SIG-M5 treated with dmso at 0.1 percent for 504 hours (cell line): ENCODE results near the gene SESN1.
A peak's percentile ranks its signal among the peaks of the same experiment; 100 is the strongest.
"Not testable (repeated sequence)": the region's sequence is repeated elsewhere in the genome, so short reads cannot be mapped to it uniquely, and the experiment has no call there.

ENCODE experiments used
- DNase-seq: peaks from one replicate; lab custom pipeline; 2025; ENCODE audit not compliant: unreplicated experiment; lab: John Stamatoyannopoulos, UW

Gene SESN1

DNA sequence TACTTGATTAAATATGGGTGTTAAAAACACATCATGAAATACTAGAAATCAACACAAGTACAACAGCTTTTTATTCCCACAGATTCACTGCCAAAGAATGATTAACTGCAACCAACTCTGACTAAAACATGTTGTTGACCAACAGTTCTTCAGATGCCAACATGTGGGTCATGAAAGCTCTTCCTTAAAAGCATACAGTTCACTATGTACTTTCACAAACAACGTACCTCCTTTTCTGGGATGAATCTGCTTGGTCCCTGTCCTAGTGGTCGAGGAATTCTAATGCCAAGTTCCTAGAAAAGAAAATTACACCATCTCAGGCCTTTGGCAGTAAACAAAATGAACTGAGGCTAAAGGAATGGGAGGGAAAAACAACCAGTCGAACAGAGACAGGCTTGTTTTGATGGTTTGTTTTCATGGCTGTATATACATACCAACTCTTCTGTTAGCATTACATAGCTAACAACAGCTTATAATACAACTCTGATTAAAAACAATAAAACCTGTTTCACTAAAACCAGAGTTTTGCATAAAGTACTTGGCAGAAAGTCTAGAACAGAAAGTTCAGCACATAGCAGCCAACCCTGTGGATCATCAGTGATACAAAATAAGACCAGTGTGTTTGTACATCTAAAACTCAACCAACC lies 92.5 kb downstream of the SESN1 start:
- no peak for DNase-seq

GRCh38 chr6:109001291-109001894 lies 93.3 kb downstream of the SESN1 start:
- DNase-seq = no peak

DNA sequence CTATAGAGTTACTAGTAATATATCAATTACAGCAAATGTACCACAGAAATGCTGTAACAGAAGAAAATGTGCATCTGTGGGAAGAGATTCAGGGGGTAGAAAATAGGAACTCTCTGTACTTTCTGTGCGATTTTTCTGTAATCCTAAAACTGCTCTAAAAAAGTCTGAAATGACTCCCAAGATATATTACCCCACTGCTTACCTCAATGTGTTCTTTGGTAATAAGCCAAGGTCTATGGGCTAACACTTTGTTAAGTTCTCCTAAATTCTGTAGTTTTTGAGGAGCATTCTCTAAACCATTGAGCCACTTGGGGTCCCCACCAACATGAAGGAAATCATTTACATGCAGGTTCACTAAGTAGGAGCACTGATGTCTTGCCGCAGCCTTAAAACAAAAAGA lies 94.4 kb downstream of the SESN1 start:
- DNase-seq = no peak

GRCh38 chr6:108999428-108999827 lies 95.2 kb downstream of the SESN1 start:
- DNase-seq = no peak

GRCh38 chr6:108998485-108998884 lies 96.2 kb downstream of the SESN1 start:
- DNase-seq = no peak

- DNase-seq = no peak
Observed at GRCh38 chr6:108996208-108996607, 98.4 kb downstream of the SESN1 start.

- DNase-seq = peak; percentile 31
Observed at GRCh38 chr6:108995296-108995695, 99.3 kb downstream of the SESN1 start.

DNA sequence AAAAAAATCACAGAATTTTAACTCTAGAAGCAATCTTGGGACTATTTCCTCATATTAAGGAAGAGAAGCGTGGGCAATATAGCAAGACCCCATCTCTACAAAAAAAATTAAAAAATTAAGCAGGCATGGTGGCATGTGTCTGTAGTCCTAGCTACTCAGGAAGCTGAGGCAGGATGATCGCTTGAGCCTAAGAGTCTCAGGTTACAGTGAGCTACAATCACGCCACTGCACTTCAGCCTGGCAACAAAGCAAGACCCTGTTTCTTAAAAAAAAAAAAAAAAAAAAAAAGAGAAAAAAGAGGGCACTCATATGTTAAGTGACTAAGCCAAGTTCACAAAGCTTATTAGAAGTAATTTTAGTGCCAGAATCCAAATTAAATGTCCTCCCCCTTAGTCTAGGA lies 100.8 kb downstream of the SESN1 start:
- DNase-seq = no peak

DNA sequence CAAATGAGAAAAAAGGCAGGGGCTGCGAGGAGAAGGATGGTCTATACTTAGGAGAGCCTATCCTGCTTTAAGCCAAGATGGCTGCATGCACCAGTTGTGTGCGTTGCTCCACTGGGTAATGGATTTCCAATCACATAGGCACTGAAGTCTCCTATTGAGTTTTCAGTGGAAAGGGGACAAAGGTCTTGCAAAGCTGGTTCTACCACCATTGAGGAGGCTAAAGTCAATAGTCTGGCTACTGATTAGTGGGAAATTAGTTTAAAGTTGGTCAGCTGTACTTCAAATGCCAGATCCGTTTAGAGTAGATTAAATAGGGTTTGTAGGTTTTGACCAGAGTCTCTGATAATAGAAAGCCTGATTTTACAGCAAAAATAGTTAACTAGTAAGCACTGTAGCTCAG lies 104.9 kb downstream of the SESN1 start:
- DNase-seq = no peak

- no peak for DNase-seq
Observed at GRCh38 chr6:108988765-108989164, 105.9 kb downstream of the SESN1 start.

GRCh38 chr6:108988296-108988695 lies 106.3 kb downstream of the SESN1 start:
- DNase-seq = no peak

DNA sequence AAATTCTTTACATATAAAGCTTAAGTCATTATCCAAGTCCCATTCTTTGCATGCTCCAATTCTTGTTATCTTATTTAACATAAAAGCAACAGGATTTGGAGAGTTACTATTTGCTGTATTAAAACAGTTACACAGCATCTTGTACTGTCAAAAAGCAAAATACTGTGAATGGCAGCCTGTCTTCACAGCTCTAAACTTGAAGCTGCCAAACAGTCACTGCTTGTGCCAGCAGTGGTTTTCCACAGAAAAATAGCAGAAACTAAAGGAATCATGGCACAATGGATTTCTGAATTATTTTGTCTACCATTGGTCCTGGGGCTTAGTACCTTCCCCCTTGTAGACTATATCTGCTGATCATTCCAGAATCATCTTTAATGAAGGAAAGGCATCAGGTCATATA lies 107.5 kb downstream of the SESN1 start:
- DNase-seq = no peak

- DNase-seq = no peak
Observed at GRCh38 chr6:108985301-108985700, 109.3 kb downstream of the SESN1 start.

- DNase-seq = peak; percentile 8
Observed at GRCh38 chr6:108983151-108983550, 111.5 kb downstream of the SESN1 start.

DNA sequence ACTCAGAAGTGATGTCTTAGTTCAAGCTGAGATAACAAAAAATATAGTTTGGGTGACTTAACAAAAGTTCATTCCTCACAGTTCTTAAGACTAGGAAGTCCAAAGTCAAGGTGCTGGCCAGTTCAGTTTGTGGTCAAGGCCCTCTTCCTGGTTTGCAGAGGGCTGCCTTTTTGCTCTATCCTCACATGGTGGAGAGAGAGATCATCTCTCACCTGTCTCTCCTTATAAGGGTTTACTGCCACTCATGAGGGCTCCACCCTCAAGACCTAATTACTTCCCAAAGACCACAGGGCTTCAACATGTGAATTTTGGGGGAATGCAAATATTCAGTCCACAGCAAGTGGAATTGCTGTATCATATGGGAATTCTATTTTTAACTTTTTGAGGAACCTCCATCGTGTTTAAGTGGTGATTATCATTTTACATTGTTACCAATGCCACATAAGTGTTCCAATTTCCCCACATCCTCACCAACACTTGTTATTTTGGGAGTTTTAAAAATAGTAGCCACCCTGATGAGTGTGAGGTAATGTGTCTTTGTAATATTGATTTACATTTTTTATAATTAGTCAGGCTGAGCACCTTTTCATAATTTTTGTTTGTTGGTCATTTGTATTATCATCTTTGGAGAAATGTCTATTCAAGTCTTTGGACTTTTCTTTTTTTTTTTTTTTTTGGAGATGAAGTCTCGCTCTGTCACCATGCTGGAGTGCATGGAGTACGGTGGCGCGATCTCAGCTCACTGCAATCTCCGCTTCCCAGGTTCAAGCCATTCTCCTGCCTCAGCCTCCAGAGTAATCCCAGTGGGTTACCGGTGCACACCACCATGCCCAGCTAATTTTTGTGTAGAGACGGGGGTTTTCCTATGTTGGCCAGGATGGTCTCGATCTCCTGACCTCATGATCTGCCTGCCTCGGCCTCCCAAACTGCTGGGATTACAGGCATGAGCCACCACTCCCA lies 112.2 kb downstream of the SESN1 start:
- DNase-seq = no peak

GRCh38 chr6:108978638-108979037 lies 116.0 kb downstream of the SESN1 start:
- not testable (repeated sequence) for DNase-seq

DNA sequence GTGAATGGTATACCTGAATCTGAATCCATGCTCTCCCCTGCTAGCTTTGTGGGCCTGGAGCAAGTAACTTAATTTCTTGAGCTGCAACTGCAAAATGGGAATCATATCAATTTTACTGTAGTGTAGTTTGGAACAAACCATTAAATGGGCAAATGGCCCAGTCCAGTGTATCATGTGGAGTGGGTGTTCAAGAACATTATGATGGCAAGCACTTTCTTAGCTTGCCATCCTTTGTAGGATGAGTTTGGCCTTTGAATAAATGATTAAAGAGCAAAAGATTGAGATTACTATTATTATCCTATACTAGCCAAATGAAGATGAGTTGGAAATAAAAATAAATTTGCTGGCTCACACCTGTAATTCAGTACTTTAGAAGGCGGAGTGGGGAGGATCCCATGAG lies 120.4 kb downstream of the SESN1 start:
- no peak for DNase-seq

DNA sequence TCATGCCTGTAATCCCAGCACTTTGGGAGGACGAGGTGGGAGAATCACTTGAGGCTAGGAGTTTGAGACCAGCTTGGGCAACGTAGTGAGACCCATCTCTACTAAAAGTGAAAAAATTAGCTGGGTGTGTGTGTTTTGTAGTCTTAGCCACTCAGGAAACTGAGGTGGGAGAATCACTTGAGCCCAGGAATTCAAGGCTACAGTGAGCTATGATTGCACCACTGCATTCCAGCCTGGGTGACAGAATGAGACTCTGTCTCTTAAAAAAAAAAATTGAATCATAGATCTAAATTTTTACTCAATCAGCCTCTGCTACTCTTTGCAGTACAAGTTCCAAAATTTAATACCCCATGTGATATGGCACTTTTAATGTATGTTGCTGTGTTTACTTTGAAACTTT lies 124.9 kb downstream of the SESN1 start:
- DNase-seq = no peak

GRCh38 chr6:108968325-108969316 lies 126.0 kb downstream of the SESN1 start:
- peak; percentile 86 for DNase-seq

GRCh38 chr6:108966855-108967755 lies 127.5 kb downstream of the SESN1 start:
- peak; percentile 90 for DNase-seq
